HK-2 (cell line): ENCODE data around the gene SEPTIN1.
A peak's percentile ranks its signal among the peaks of the same experiment; 100 is the strongest.

Experiments used
- DNase-seq: peaks from one replicate; pipeline ENCODE4 v3.0.0-alpha.2; 2018; ENCODE audit not compliant: unreplicated experiment

The SEPTIN1 gene, protein sequence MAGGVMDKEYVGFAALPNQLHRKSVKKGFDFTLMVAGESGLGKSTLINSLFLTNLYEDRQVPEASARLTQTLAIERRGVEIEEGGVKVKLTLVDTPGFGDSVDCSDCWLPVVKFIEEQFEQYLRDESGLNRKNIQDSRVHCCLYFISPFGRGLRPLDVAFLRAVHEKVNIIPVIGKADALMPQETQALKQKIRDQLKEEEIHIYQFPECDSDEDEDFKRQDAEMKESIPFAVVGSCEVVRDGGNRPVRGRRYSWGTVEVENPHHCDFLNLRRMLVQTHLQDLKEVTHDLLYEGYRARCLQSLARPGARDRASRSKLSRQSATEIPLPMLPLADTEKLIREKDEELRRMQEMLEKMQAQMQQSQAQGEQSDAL

GRCh38 chr16:30382111-30382881 lies at the start of gene SEPTIN1:
Gene SEPTIN1, minus strand, starts transcription at chr16:30382561. Its CDS starts 19 bp downstream, at chr16:30382542.
- DNase-seq: no peak

DNA sequence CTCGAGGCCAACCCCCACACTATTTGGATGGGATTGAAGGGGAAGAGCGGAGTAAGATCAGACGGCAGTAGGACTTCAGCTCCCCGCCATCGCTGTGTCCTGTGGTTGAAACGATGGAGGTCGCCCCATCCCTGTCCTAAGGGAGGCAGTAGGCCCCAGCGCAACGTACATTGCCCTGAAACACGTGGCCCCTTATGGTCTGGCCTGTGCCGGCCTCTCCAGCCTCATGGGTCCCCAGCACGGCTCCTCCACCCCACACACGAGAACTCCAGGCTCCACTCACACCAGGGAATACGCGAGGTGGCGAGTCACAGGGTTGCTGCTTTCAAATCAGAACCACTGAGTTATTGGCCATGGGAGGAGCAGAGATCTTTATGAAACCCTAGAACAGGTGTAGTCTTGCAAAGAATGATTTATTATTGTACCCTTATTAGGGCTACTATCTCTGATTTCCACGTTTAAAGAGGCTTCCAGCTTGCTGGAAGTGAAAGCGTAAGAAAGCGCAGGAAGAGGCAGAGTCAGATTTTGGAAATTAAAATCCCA lies 48.1 kb upstream of the SEPTIN1 start:
- no peak for DNase-seq

GRCh38 chr16:30429678-30430427 lies 47.5 kb upstream of the SEPTIN1 start, which contains the start of gene DCTPP1:
Gene DCTPP1, minus strand, starts transcription at chr16:30430030. Its CDS starts 50 bp downstream, at chr16:30429980.
- peak; percentile 88 for DNase-seq

DNA sequence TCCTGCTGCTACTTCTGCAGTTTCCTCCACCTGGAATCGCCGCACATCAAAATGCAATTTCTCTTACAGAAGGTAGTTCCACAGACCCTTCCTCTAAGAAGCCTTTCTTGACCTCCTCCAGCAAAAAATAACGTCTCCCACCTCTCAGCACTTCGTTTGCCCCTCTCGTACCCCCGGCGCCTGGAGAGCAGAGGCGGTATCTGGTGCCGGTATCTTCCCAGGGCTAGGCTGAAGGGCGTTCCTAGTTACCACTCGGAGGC lies 47.0 kb upstream of the SEPTIN1 start:
- no peak for DNase-seq

- no peak for DNase-seq
Observed at GRCh38 chr16:30428055-30428454, 45.7 kb upstream of the SEPTIN1 start.

DNA sequence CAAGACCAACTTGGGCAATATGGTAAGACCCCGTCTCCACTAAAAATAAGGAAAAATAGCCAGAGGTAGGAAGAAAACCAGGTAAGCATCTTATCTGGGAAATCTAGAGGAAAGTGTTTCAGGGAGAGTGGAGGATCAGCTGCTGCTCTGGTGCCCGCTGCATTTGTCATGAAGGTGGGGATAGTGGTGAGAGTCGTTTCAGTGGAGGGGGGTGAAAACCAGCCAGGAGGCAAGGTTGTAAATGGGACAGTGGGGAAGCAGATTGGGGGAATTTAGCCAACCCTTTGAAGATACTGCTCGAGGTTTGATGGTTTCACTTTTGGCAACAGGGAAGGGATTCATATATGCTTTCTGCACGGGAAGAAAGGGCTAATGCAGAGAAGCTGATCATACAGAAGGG lies 38.6 kb upstream of the SEPTIN1 start:
- no peak for DNase-seq

- no peak for DNase-seq
Observed at GRCh38 chr16:30418350-30419181, 36.2 kb upstream of the SEPTIN1 start.

DNA sequence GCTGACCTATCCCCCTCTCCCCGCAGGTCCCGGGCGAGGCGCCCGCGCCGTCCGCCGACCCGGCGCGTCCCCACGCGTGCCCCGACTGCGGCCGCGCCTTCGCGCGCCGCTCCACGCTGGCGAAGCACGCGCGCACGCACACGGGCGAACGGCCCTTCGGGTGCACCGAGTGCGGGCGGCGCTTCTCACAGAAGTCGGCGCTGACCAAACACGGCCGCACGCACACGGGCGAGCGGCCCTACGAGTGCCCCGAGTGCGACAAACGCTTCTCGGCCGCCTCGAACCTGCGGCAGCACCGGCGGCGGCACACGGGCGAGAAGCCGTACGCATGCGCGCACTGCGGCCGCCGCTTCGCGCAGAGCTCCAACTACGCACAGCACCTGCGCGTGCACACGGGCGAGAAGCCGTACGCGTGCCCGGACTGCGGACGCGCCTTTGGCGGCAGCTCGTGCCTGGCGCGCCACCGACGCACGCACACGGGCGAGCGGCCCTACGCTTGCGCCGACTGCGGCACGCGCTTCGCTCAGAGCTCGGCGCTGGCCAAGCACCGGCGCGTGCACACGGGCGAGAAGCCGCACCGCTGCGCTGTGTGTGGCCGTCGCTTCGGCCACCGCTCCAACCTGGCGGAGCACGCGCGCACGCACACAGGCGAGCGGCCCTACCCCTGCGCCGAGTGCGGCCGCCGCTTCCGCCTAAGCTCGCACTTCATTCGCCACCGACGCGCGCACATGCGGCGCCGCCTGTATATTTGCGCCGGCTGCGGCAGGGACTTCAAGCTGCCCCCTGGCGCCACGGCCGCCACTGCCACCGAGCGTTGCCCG lies 35.4 kb upstream of the SEPTIN1 start:
- DNase-seq: no peak

- DNase-seq: no peak
Observed at GRCh38 chr16:30416624-30417528, 34.5 kb upstream of the SEPTIN1 start.

DNA sequence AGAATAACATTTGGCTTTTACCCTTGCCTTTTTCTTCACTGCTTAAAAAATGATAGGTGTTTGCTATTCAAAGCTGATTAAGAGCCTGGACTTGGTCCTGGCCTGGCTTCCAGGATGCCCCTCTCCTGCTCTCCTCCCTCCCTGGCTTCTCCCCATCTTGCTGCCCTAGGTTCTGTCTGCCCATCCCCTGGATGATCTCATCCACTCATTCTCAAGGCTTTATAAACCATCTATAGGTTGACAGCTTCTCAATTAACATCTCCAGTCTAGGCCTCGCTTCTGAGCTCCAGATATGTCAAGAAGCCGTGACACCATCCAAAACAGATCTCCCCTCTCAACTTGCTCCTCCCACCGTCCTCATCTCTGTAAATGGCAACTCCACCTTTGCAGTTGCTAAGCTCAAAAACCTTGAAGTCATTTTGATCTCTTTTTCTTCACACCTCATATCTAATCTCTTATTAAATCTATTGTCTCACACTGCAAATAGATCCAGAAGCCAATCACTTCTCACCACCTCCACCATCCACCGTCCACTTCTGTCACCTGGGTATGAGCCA lies 33.8 kb upstream of the SEPTIN1 start:
- no peak for DNase-seq

DNA sequence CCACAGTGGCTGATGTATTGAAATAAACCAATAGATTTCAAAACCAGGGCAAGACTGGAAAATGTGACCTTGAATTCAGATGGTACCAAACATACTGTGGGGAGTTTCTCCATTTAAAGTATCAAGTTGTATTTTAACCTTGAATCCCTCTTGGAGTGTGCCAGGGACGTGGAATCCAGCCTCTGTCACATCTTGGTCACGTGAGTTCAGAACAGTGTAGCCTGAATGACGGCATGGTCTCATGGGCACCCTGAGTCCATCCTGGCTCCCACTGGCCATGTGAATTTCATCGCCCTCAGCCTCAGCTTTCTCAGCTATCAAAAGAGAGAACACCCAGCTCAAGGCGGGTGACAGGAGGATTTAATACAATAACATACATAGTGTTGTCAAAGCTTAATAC lies 31.8 kb upstream of the SEPTIN1 start:
- no peak for DNase-seq

DNA sequence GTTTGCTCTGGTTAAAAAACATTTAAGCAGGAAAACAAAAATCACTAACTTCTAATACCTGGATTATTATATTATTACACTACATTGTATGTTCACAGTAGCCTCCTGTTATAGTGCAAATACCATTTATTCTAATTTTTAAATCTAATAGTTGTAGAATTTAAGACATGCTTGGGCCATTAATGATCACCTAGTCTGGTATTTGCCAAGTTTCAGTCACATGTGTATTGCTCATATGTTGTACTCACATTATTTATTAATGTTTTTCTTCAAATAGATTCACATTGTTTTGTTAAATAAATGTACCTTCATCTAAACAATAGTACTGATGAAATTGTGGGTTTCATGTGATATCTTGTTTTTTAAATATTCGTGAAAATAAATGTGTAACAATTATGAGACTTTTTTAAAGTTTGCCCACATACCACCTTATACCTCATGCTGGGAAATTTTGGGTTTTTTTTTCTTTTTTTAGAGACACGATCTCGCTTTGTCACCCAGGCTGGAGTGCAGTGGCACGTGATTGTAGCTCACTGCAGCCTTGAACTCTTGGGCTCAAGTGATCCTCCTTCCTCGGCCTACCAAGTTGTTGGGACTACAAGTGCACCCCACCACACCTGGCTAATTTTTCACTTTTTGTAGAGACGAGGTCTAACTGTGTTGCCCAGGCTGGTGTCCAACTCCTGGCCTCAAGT lies 30.9 kb upstream of the SEPTIN1 start:
- no peak for DNase-seq

GRCh38 chr16:30409125-30410060 lies 27.0 kb upstream of the SEPTIN1 start:
- DNase-seq: peak; percentile 84

- DNase-seq: no peak
Observed at GRCh38 chr16:30407804-30408534, 25.6 kb upstream of the SEPTIN1 start.

- peak; percentile 88 for DNase-seq
Observed at GRCh38 chr16:30407102-30407803, 24.9 kb upstream of the SEPTIN1 start, which contains the start of gene ZNF771. Gene ZNF771, plus strand, starts transcription at chr16:30407606. Its CDS starts 448 bp downstream, at chr16:30408054.

- no peak for DNase-seq
Observed at GRCh38 chr16:30406795-30407101, 24.4 kb upstream of the SEPTIN1 start.
